Gastrocnemius medialis (tissue), 4 donors: ENCODE data around the gene PAPPA.

Experiments
- POLR2A ChIP-seq, 2 donors: fragments of 450-650 bp; IDR thresholded peaks; one replicate each; pipeline ENCODE4 v1.6.1; 2017; ENCODE audit warnings: antibody characterized with exemption in 2 of 2, mild to moderate bottlenecking in 2 of 2, moderate library complexity in 2 of 2
- TF ChIP-seq, protein P1 (sequence below), 5 experiments: fragments of 450-650 bp in 3 of 5; fragments of 200-600 bp in 2 of 5; sonication (generic) in 2 of 5; IDR thresholded peaks in 4 of 5; conservative IDR thresholded peaks in 1 of 5; 1 replicate in 4 of 5; 2 replicates in 1 of 5; pipeline ENCODE4 v1.5.1; 2016 to 2019; ENCODE audit warnings: antibody characterized with exemption in 5 of 5, mild to moderate bottlenecking in 3 of 5, moderate library complexity in 3 of 5

DNA sequence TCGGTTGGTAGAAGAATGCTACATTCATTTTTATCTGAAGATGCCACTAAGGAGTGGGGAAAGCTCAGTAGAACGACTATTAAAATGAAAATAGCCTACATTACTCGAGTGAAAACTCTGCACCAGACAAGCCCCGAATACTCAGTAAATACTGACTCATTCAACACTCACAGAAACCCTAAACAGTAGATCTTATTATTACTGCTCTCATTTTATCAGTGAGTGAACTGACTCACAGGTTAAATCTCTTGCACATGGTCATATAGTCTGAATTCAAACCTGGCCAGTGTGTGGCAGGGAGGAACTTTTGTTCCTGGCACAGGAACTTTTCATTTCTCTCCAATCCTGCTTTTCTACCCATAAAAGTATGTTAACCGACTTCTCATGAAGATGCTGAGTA, 9.6 kb upstream of the PAPPA start:
- TF ChIP-seq, protein P1, sequence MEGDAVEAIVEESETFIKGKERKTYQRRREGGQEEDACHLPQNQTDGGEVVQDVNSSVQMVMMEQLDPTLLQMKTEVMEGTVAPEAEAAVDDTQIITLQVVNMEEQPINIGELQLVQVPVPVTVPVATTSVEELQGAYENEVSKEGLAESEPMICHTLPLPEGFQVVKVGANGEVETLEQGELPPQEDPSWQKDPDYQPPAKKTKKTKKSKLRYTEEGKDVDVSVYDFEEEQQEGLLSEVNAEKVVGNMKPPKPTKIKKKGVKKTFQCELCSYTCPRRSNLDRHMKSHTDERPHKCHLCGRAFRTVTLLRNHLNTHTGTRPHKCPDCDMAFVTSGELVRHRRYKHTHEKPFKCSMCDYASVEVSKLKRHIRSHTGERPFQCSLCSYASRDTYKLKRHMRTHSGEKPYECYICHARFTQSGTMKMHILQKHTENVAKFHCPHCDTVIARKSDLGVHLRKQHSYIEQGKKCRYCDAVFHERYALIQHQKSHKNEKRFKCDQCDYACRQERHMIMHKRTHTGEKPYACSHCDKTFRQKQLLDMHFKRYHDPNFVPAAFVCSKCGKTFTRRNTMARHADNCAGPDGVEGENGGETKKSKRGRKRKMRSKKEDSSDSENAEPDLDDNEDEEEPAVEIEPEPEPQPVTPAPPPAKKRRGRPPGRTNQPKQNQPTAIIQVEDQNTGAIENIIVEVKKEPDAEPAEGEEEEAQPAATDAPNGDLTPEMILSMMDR (IDR thresholded peaks at IDR 0.05 in 4 of 5, conservative IDR thresholded peaks at IDR 0.05 in 1 of 5): no peak
- no peak for TF ChIP-seq POLR2A (IDR thresholded peaks at IDR 0.05)
